ENCODE measurements around the gene TWNK.
A peak's percentile ranks its signal among the peaks of the same experiment; 100 is the strongest.

Gene TWNK

GRCh38 chr10:100986952-100987684 is at the start of gene TWNK, which contains the start of gene MRPL43:
TSS of gene TWNK (plus strand) at chr10:100987543. CDS start at chr10:100988211, 668 bp downstream.
TSS of gene MRPL43 (minus strand) at chr10:100987497. CDS start at chr10:100987443, 54 bp downstream.
- DNase-seq (ENCODE audit: low spot score), result no peak

DNA sequence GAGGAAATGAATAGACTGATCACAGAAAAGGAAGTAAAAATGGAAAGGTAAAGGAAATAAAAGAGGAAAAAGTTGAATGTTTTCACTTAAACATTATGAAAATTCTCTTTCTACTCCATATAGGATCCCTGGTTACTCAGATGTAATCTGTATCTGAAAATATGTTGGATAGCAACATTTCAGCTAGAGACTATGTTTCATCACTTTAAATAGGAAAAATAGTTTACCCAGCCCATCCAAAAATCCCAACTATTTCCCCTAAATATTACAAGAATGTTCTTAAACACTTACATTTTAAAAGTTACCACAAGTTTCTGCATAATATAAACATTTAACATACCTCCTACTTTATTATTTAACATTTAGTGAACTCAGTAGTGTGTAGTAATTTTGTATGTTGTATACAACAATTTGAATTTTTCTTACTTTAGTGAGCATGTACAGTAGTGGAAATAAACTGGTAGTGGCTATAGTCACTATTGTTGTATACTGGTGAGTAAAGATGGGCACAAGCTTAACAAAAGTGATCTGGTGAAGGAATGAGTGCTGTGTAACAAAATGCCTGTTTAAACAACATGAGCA is 47.5 kb upstream of the TWNK start:
- DNase-seq (ENCODE audit: low spot score), result no peak

DNA sequence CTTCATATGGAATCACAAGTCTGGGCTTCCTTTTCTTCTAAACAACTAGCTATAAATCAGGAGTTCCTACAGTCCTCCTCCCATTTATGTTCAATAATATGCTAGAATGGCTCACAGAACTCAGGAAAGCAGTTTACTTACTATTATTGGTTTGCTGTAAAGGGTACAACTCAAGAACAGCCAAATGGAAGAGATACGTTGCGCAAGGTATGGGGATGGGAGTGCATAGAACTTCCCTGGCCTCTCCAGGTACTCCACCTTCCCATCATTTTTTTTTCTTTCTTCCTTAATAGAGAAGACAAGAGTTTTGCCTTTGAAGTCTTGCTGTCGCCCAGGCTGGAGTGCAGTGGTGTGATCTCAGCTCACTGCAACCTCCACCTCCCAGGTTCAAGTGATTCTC is 45.1 kb upstream of the TWNK start:
- DNase-seq (ENCODE audit: low spot score), result no peak

DNA sequence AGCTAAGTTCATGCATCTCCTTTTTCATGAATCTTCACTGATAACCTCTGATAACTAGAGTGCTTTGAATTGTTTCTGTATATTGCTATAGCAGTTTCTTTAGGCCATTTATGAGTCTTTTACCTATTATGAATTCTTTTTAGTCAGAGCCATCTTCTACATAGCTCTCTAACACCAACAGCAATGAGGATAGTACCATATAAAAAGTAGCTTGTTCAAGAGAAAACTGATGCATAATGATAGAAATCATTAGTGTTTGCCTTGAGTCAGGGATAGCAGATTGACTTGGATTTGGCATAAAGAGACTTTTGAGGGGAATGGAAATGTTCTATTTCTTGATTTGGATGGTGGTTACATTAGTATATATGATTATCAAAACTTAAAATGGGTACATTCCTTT is 43.8 kb upstream of the TWNK start:
- no peak for DNase-seq (ENCODE audit: low spot score)

- no peak for DNase-seq (ENCODE audit: low spot score)
These were observed 41.6 kb upstream of the TWNK start for GRCh38 chr10:100945754-100946153.

GRCh38 chr10:100948916-100949315 is 38.4 kb upstream of the TWNK start:
- no peak for DNase-seq (ENCODE audit: low spot score)

DNA sequence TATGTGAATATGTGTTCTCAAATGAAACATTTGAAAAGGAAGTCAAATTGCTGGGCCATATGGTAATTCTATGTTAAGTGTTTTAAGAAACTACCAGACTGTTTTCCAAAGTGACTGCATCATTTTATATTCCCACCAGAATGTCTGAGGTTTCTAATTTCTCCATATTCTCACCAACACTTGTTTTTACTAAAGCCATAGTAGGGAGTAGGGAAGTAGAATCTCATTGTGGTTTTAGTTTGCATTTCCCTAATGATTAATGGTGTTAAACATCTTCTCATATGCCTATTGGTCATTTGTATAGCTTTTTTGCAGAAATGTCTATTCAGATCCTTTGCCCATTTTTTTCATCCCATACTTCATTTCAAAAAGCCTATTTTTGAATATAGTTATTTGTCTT is 27.1 kb upstream of the TWNK start:
- DNase-seq (ENCODE audit: low spot score), result no peak

DNA sequence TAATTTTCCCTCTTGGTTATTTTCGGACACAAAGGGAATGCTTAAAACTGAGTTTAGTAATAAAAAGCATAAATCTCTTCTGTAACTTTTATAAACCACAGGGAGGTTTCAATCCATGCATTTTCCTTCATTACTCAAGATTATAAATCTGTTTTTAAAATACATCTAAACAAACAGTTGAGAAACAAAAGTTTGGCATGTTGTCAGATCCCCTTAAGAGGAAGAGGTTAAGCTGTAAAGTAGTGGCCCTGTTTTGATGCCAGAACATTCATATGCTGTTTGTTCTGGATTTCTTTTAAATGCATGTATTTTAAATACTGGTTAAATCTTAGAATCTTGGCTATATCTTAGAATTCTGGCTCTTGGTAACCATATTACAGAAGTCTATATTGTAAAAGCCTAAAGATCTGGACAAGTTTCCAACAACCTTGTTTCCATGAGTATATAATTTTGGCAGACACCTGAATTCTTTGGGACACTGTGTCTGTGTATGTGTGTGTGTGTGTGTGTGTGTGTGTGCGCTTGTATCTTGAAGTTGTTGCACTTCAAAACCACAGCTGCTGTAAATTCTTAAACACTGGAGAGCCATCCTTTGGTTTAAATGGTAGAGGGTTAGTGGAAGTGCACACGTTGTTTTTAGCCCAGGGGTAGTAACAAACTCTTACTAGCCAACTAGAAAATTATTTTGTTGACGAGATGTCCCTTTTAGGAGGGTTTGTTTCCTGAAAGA is 24.8 kb upstream of the TWNK start:
- no peak for DNase-seq (ENCODE audit: low spot score)

- no peak for DNase-seq (ENCODE audit: low spot score)
These were observed 23.5 kb upstream of the TWNK start for GRCh38 chr10:100963826-100964225.

- no peak for DNase-seq (ENCODE audit: low spot score)
These were observed 21.5 kb upstream of the TWNK start for GRCh38 chr10:100965820-100966219.

- DNase-seq (ENCODE audit: low spot score), result no peak
These were observed 20.5 kb upstream of the TWNK start for GRCh38 chr10:100966887-100967286.

GRCh38 chr10:100967332-100967731 is 20.0 kb upstream of the TWNK start:
- DNase-seq (ENCODE audit: low spot score), result no peak

DNA sequence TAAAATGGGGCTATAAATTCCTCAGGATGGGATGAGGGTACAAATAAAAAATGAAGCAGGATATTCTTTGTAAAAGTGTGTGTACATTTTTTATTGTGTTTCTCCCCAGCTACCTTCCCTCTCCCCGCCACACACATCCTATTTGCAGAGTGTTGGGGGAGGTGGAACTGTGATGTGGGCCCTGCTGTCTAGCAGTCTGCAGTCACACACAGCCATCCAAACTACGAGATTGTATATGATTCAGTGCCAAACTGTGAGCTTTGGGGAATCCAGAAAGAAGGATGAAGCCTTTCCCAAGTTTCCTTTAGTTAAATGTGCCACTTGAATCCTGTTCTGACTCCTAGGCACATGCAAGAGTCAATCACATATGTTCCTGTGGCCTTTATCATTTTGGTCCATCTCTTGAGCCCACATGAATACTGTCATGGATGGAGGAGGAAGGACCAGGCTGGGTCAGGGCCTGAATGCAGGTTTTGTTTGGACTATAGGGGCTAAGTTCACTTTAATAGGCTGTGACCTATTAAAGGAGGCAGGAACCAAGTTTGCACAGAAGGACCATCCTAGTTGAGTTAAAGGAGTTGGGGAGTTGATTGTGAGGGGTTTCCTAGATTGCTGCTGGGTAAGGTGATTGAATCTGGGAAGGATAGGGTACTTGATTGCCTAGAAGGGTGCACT is 19.1 kb upstream of the TWNK start:
- DNase-seq (ENCODE audit: low spot score), result no peak

DNA sequence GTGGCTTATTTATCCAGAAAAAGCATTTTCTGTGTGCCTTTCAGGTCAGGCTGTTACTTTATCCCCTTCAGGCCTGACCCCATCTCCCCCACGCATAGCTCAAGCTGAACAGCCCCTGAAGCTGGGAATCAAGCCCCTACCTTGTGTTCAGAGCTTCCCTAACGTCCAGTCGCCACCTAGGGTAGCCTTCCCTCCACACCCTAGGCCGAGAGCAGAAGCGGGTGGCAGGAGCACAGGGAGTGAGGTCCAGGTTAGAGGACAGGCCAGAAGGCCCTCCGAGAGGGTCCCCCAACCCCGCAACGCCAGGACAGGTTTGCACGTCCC is 18.5 kb upstream of the TWNK start:
- DNase-seq (ENCODE audit: low spot score), result no peak

- DNase-seq (ENCODE audit: low spot score), result peak; percentile 26
These were observed 17.9 kb upstream of the TWNK start, which contains the start of gene SEMA4G for GRCh38 chr10:100969187-100970075. TSS of gene SEMA4G (plus strand) at chr10:100969504. CDS start at chr10:100972913, 3,409 bp downstream.

GRCh38 chr10:100970076-100970913 is 17.0 kb upstream of the TWNK start:
- no peak for DNase-seq (ENCODE audit: low spot score)

- no peak for DNase-seq (ENCODE audit: low spot score)
These were observed 16.2 kb upstream of the TWNK start for GRCh38 chr10:100970914-100971811.

GRCh38 chr10:100972115-100972903 is 15.0 kb upstream of the TWNK start:
- DNase-seq (ENCODE audit: low spot score), result no peak

Data from kidney capillary endothelial cell (primary cell).